Caki2 (cell line): ENCODE data around the gene TBC1D16. TPM values are rescaled to one million over a fixed set of nuclear protein-coding genes. Genes with fewer than 3 reads are reported as not detected.
"Not testable (repeated sequence)": the region's sequence is repeated elsewhere in the genome, so short reads cannot be mapped to it uniquely, and the experiment has no call there.

Experiments used
- DNase-seq: peaks from one replicate; pipeline ENCODE4 v3.0.0-alpha.2; 2015; ENCODE audit warnings: low read depth
- in situ Hi-C: cut with HindIII; loops from 2 replicates; pipeline ENCODE4 v1.10.0; 2016; ENCODE audit warnings: low sequenced_read_pairs, low pct_unique_long_range_greater_than_20kb, mixed read lengths
- total RNA-seq: library from RNA; depleted of rRNA; stranded (reverse); fragments of >200 nt; shearing (Covaris generic); gene quantifications from 2 replicates; pipeline ENCODE4 v1.2.3, GENCODE V29; 2014; ENCODE audit warnings: low replicate concordance

The TBC1D16 gene
- total RNA-seq, 1 experiment from 2014 or later: 25.8 TPM

DNA sequence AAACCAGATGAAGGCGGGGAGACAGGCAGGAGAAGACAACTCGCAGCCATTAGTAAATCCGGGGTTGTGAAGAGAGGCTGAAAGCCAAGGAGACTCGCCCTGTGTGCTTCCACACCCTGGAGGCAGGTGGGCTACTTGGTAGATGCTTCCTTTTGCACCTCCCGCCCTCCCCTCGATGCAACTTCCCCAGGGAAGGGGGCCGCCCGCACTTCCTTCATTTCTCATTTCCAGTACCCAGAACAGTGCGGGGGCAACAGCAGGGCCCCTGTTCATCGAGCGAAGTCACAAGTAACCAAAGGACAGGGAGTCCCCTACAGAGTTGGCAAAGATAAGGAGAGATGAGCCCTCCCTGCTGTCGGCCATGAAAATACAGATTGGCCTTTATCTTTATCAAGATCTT lies 25.7 kb upstream of the TBC1D16 start:
- in situ Hi-C loops: loop anchor here (10.0 kb wide), 1 partner anchor 83 kb away; the partner anchor contains the start of gene EIF4A3
- no peak for DNase-seq

DNA sequence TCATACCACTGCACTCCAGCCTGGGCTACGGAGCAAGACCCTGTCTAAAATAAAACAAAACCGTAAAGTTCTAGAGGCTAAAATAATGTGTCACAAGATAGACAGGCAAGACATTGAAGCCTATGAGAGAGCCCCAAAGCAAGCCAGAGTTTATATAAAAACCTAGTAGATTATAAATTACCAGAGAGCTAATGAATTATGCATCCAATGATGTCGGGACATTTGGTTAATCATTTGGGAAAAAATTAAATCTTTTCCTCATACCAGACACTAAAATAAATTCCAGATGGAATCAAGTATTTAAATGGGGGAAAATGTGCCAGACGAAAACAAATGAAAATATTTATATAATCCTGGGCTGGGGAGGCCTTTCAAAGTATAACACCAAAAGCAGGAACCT lies 25.0 kb upstream of the TBC1D16 start:
- in situ Hi-C loops: loop anchor here (10.0 kb wide), 1 partner anchor 84 kb away; the partner anchor contains the start of gene EIF4A3
- DNase-seq: peak; percentile 92

DNA sequence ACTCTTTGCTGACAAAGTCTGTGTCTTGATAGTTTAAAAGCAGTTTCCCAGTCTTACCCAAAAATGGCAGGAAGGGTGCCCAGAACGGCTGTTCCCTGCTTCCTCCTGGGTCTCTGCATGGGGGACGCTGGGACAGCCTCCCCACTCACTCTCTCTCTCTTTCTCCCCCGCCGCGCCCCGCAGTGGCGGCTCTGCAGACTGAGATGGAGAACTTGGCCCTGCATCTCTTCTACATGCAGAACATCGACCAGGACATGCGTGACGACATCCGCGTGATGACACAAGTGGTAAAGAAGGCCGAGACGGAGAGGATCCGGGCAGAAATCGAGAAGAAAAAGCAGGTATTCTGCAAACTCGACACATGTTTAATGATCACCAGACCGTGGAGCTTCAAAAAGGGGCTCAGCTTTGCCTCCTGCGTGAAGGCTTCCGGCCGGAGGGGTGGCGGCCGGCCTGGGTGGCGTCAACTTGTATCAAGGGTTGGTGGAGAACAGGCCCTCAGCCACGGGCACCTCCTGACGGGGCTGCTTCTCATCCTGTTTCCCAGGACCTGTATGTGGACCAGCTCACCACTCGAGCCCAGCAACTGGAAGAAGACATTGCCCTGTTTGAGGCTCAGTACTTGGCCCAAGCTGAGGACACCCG lies 22.8 kb upstream of the TBC1D16 start:
- in situ Hi-C loops: no loop called here
- no peak for DNase-seq

DNA sequence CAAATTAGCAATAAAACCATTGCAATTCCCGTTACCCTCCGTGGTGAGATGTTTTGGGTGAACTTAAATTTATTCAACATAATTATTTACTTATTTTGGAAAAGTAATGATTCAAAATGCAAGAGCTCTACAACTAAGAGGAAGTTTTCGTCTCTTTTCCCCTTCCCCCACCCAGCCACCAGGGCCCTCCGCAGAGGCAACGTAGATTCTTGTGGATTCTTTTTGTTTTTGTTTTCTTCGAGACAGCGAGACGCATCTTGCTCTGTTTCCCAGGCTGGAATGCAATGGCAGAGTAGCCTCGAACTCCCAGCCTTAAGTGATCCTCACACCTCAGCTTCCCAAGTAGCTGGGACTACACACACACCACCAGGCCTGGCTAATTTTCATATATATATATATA lies 19.9 kb upstream of the TBC1D16 start:
- DNase-seq: no peak
- in situ Hi-C loops: no loop called here

- in situ Hi-C loops: no loop called here
Measured at GRCh38 chr17:80053102-80053501, 17.4 kb upstream of the TBC1D16 start.

GRCh38 chr17:80051681-80052080 lies 16.0 kb upstream of the TBC1D16 start:
- in situ Hi-C loops: no loop called here

More at GRCh38 chr17:80053102-80053501, 17.4 kb upstream of the TBC1D16 start:
- DNase-seq: no peak

GRCh38 chr17:80050706-80051105 lies 15.0 kb upstream of the TBC1D16 start:
- in situ Hi-C loops: no loop called here
- no peak for DNase-seq

More at GRCh38 chr17:80051681-80052080, 16.0 kb upstream of the TBC1D16 start:
- no peak for DNase-seq

DNA sequence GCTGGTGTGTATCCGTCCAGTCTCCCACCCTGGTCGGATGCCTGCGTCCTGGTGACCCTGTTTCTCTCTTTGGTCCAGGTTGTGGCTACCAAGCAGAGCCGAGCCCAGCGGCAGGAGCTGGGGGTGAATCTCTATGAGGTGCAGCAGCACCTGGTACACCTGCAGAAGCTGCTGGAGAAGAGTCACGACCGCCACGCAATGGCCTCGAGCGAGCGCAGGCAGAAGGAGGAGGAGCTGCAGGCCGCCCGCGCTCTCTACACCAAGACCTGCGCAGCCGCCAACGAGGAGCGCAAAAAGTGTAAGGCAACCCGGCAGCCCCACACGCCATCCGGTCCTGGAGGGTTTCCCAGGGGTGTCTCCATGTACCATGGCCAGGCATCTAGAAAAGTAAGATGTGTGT lies 14.3 kb upstream of the TBC1D16 start:
- DNase-seq: no peak
- in situ Hi-C loops: no loop called here

DNA sequence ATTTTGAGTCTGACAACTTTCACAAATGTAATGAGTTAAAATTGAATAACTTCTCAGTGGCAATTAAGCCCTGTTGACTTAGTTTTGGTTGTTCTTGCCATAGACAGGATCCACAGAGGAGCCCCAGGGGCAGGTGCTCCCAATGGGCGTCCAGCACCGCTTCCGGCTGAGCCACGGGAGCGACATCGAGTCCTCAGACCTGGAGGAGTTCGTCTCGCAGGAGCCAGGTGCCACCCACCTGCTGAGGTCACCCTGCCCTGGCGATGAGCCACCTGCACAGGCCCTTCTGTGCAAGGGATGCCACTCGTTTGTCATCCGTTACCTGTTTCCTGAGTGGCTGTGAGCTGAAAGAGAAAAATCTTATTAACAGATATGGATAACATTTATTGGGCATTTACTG lies 11.5 kb upstream of the TBC1D16 start:
- in situ Hi-C loops: no loop called here
- DNase-seq: no peak

- in situ Hi-C loops, DNase-seq: not testable (repeated sequence)
Measured at GRCh38 chr17:80046709-80047108, 11.0 kb upstream of the TBC1D16 start.

DNA sequence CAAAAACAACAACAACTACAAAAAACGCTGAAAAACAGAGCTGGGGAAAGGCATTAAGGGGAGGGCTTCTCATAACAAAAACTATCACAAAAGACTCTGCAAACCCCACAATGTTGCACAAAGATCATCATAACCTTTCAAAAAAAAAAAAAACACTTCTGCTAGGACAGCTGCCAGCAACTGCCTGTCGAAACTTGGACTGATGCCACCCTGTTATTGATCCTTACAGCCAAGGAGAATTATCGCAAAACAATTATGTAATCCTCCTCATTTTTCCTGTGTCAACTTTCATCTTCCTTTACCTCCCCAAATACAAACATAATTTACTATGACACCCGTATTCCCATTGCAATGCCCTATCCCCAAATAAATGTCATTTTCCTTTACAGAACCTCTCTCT lies 10.0 kb upstream of the TBC1D16 start:
- no peak for DNase-seq
- in situ Hi-C loops: no loop called here

DNA sequence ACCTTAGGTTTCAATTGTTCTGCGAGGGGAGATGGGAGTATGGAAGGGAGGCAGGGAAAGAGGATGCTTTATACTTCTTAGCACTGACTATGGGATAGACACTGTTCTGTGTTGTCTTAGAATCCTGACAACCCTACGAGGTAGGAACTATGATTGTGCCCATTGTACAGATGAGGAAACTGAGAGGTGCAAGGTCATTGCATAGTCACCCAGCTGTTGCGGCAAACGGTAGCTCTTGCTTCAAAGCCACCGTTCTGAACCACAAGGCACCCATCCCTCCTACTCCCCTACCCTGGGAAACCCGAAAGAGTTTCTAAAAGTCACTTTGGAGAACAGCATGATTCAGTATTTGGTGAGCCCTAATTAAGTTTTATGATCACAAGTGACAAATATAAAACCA lies 8.3 kb upstream of the TBC1D16 start:
- no peak for DNase-seq
- in situ Hi-C loops: no loop called here

- DNase-seq: peak; percentile 76
- in situ Hi-C loops: no loop called here
Measured at GRCh38 chr17:80036715-80037477, 1.2 kb upstream of the TBC1D16 start.

DNA sequence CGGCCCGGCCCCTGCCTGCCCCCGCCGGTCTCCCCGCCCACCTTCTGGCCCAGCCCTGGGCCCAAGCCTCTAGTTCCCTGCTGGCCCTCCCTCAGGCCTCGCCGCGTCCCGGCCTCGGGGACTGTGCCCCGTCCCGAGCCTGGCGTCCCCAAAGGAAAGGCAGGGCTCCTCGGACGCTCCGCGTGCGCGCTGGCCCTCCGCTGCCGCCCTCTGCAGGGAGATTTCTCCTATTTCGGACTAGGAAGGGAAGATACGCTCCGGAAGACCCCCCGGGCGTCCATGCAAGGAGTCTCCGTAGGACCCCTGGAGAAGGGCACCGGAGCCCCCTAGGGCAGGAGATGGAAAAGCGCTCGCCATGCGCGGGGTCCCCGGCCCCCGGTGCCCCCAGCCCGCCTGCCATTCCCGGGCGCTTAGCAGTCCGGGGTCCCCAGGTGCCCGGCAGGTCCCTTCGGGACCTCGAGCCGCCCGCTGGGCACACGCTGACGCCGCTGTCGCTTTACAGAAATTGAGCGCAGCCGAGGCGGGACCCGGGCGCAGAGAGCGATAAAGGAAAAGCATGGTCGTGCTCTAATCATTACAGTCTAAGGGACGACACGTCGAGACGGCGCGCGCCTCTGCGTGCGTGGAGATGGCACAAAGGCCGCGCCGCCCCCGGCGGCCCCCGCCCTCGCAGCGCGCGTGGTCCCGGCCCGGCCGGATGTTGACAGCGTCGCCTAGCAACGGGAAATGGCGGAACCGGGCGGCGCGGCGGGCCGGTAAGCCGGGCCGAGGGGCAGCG lies 454 bp upstream of the TBC1D16 start, which contains the start of gene CCDC40:
TSS of gene CCDC40 (plus strand) at position 706 of the 778 bp plus-strand sequence. CDS start at position 727, 21 bp downstream.
- in situ Hi-C loops: no loop called here
- DNase-seq: peak; percentile 81

- peak; percentile 26 for DNase-seq
- in situ Hi-C loops: no loop called here
Measured at GRCh38 chr17:80034791-80035686, 633 bp downstream of the TBC1D16 start.

GRCh38 chr17:80033840-80034239 lies 1.8 kb downstream of the TBC1D16 start:
- no peak for DNase-seq
- in situ Hi-C loops: no loop called here

DNA sequence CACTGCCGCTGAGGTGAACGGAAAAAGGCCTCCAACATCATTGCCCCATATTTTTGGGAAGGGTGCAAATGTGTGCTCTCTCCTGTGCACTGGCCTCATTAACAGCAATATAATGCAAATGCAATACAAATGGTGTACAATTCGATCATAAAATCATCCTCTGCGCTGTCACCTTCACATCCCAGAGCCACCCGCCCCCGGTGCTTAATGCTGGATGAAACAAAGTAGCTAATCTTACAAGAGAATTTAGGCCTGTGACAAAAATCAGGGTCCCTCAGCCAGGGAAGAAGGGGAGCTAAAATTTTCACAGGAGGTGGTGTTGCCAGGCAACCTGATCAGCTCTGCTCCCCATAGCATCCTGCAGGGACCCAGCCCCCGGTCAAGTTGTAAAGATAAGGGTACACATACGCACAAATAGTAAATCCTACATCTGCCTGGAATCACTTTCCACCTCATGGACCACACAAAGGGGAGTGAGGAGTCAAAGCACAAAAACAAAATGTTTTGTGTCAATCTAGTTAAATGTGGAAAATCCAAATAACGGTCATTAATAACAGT lies 3.0 kb downstream of the TBC1D16 start:
- no peak for DNase-seq
- in situ Hi-C loops: no loop called here
